Adrenal gland (tissue), 12 donors: ENCODE data around the gene MDH1. TPM values are rescaled to one million over a fixed set of nuclear protein-coding genes. Genes with fewer than 3 reads are reported as not detected.
"Not testable (repeated sequence)": the region's sequence is repeated elsewhere in the genome, so short reads cannot be mapped to it uniquely, and the experiment has no call there.

Source experiments
- DNase-seq, 7 donors: peaks; one replicate each; pipeline ENCODE4 v3.0.0-alpha.2; 2019 to 2020
- H3K27ac ChIP-seq, 5 donors: fragments of 200-600 bp; sonication (generic) in 4 of 5; 1 replicate in 3 of 5; 2 replicates in 2 of 5; pipeline versions ENCODE4 v1.5.1 to v1.8.0; 2016 to 2020; ENCODE audit warnings: mild to moderate bottlenecking in 1 of 5
- H3K27me3 ChIP-seq: fragments of 200-600 bp; 2 replicates; pipeline ENCODE4 v1.8.0; 2021
- H3K36me3 ChIP-seq, 2 donors: fragments of 200-600 bp; replicated peaks in 1 of 2; 1 replicate in 1 of 2; 2 replicates in 1 of 2; pipeline versions ENCODE4 v1.5.1 to v1.8.0; 2018 to 2022
- H3K4me1 ChIP-seq, 2 donors: fragments of 200-600 bp; replicated peaks in 1 of 2; 1 replicate in 1 of 2; 2 replicates in 1 of 2; pipeline versions ENCODE4 v1.5.1 to v1.8.0; 2018 to 2021
- H3K4me3 ChIP-seq, 4 donors: fragments of 200-600 bp; sonication (generic) in 3 of 4; one replicate each; pipeline ENCODE4 v1.5.1; 2016 to 2018
- H3K9me3 ChIP-seq, 3 donors: fragments of 200-600 bp; sonication (generic) in 1 of 3; replicated peaks in 1 of 3; 1 replicate in 2 of 3; 2 replicates in 1 of 3; pipeline versions ENCODE4 v1.5.1 to v1.8.0; 2016 to 2021
- POLR2A ChIP-seq, 2 donors: fragments of 450-650 bp; IDR thresholded peaks; one replicate each; pipeline ENCODE4 v1.6.1; 2017; ENCODE audit warnings: antibody characterized with exemption in 2 of 2, mild to moderate bottlenecking in 2 of 2, moderate library complexity in 1 of 2
- WGBS, 4 donors: extraction: QIAGEN DNeasy Blood & Tissue Kit in 2 of 4; methylation state at CpG; one replicate each; pipeline versions ENCODE4 v1.1.5 to v1.1.7; 2013 to 2017; 5-methylcytosine and 5-hydroxymethylcytosine counted together
- intact Hi-C, 2 donors: fragments of 100-400 bp; cut with DNase I; formaldehyde crosslinking; loops; one replicate each; pipeline versions ENCODE4 v1.14.1 to v1.15.0; 2022 to 2023
- polyA plus RNA-seq, 3 donors: library from polyadenylated mRNA; stranded (reverse); fragments of 200-250 nt in 2 of 3; fragments of 350-450 nt in 1 of 3; fragmentation: Illumina TruSeq in 1 of 3; extraction: RNeasy Lipid Tissue Mini Kit (QIAGEN cat#74804) in 1 of 3; gene quantifications; one replicate each; pipeline ENCODE4 v1.2.3, GENCODE V29; 2013 to 2014
- total RNA-seq, 9 donors: library from RNA; depleted of rRNA in 4 of 9; stranded (reverse); fragments of >200 nt in 4 of 9; fragments of 120-200 nt in 1 of 9; fragmentation: NEBNext Ultra II Directional in 1 of 9; extraction: Animal tissue kit (Norgen Biotek cat#: 25700) in 1 of 9; gene quantifications; one replicate each; pipeline versions ENCODE4 v1.1.0 to v1.2.4, GENCODE V29; 2013 to 2023
- TF ChIP-seq, protein P1 (sequence below), 6 experiments: fragments of 450-650 bp in 4 of 6; fragments of 200-600 bp in 2 of 6; sonication (generic) in 1 of 6; IDR thresholded peaks; 1 replicate in 5 of 6; 2 replicates in 1 of 6; pipeline versions ENCODE4 v1.5.1 to v1.8.0; 2016 to 2021; ENCODE audit warnings: antibody characterized with exemption in 6 of 6, mild to moderate bottlenecking in 2 of 6, moderate library complexity in 1 of 6
- donor health status: healthy with polysubstance abuse.
- donor health status: Bipolar disorder and iron deficiency.
- donor health status: DM: yes; HTN: yes; CAD: no.
- donor health status: DM: no; HTN: no; CAD: no.
- donor health status: DM: no; HTN: no; CAD: no.
- donor health status: DM: yes; HTN: yes; CAD: no.

MDH1 gene
- total and polyA plus RNA-seq, 12 donors = 184 to 477 (median 287) TPM

DNA sequence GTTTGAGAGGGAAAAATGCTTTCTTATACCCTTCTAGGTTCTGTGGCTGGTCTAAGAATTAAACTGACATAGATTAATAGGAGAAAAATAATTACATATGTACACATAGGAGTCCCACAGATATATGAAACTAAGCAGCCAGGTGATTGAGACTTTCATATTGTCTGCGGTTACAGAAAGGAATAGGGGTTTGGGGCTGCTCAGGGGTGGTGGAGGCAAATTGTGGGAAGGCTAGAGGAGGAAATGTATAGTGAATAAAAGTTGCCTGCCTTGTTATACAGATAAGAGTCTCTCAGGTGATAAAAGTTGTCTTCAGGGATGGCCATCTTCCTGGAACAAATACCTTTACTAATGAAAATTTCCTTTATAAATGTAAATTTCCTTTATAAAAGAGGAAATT is 28.6 kb downstream of the MDH1 start:
- intact Hi-C loops = no loop called here
- DNase-seq = no peak
- Histone ChIP-seq H3K27ac (no peak overlapping the region), H3K4me1 (no peaks in the 10 kb centered on the region), H3K36me3 (no peaks in the 10 kb centered on the region), H3K27me3 (no peaks in the 10 kb centered on the region), H3K4me3 (no peak overlapping the region), H3K9me3 (no peaks in the 10 kb centered on the region)
- TF ChIP-seq POLR2A (IDR thresholded peaks at IDR 0.05) = no peak
- TF ChIP-seq, protein P1, sequence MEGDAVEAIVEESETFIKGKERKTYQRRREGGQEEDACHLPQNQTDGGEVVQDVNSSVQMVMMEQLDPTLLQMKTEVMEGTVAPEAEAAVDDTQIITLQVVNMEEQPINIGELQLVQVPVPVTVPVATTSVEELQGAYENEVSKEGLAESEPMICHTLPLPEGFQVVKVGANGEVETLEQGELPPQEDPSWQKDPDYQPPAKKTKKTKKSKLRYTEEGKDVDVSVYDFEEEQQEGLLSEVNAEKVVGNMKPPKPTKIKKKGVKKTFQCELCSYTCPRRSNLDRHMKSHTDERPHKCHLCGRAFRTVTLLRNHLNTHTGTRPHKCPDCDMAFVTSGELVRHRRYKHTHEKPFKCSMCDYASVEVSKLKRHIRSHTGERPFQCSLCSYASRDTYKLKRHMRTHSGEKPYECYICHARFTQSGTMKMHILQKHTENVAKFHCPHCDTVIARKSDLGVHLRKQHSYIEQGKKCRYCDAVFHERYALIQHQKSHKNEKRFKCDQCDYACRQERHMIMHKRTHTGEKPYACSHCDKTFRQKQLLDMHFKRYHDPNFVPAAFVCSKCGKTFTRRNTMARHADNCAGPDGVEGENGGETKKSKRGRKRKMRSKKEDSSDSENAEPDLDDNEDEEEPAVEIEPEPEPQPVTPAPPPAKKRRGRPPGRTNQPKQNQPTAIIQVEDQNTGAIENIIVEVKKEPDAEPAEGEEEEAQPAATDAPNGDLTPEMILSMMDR (IDR thresholded peaks at IDR 0.05) = no peak
- 57 to 67% (median 65%) methylated on average over 1 of the region's 1 CpG for WGBS, 4 donors

DNA sequence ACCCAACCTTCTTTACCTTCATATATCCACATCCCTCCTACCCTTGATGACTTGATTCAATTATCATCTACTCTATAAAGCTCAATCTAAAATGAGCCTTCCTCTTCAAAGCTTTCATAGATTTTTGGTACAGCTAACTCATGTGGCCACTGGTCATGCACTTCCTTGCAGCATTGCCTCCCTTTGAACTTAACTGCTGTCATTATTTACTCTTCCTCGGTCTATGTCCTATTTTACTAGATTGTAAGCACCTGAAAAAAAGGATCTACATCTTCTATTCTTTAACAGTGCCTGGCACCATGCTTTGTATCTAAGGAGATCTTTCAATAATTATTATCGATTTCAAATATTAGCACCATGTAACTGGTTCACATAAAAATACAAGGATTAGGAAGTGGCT is 30.6 kb downstream of the MDH1 start:
- Histone ChIP-seq H3K4me3 (no peak overlapping the region), H3K36me3 (no peaks in the 10 kb centered on the region), H3K27me3 (no peaks in the 10 kb centered on the region), H3K27ac (no peak overlapping the region), H3K9me3 (no peaks in the 10 kb centered on the region), H3K4me1 (no peaks in the 10 kb centered on the region)
- intact Hi-C loops = no loop called here
- DNase-seq = no peak
- 91 to 100% (median 95%) methylated on average over 2 of the region's 2 CpGs for WGBS, 4 donors
- TF ChIP-seq POLR2A (IDR thresholded peaks at IDR 0.05) = no peak

DNA sequence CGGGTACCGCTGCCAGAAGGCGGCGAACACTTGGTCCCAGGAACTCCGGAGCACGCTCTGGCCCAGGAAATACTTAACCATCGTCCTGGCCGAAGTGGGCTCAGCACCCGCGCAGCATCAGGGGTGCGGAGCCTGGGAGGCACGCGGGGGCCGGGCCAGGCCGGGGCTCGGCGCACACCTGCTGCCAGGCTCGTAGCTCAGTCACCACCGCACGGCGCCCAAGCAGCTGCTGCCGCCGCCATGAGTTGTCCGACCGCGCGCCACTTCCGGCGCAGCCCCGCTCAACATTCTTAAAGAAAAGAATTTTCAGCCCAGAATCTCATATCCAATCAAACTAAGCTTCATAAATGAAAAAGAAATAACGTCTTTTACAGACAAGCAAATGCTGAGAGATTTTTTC is 34.0 kb downstream of the MDH1 start:
- no peak overlapping the region for H3K27ac ChIP-seq
- H3K27me3 ChIP-seq = no peaks in the 10 kb centered on the region
- no peaks in the 10 kb centered on the region for H3K4me1 ChIP-seq
- intact Hi-C loops = no loop called here
- no peaks in the 10 kb centered on the region for H3K9me3 ChIP-seq
- H3K4me3 ChIP-seq = no peak overlapping the region
- no peaks in the 10 kb centered on the region for H3K36me3 ChIP-seq
- no peak for DNase-seq
- 90 to 97% (median 95%) methylated on average over 13 to 31 of the region's 31 CpGs for WGBS, 4 donors
- TF ChIP-seq POLR2A (IDR thresholded peaks at IDR 0.05) = no peak
- TF ChIP-seq, protein P1 (IDR thresholded peaks at IDR 0.05) = no peak

DNA sequence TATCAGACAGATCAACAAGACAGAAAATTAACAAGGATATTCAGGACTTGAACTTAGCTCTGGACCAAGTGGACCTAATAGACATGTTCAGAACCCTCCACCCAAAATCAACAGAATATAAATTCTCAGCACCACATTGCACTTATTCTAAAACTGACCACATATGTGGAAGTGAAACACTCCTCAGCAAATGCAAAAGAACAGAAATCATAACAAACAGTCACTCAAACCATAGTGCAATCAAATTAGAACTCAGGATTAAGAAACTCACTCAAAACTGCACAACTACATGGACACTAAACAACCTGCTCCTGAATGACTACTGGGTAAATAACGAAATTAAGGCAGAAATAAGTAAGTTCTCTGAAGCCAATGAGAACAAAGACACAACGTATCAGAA is 35.0 kb downstream of the MDH1 start:
- DNase-seq, H3K4me3 ChIP-seq, H3K9me3 ChIP-seq, H3K27me3 ChIP-seq, H3K36me3 ChIP-seq, H3K4me1 ChIP-seq, intact Hi-C loops, H3K27ac ChIP-seq: not testable (repeated sequence)
- WGBS, 4 donors = 62 to 78% (median 71%) methylated on average over 2 of the region's 2 CpGs

DNA sequence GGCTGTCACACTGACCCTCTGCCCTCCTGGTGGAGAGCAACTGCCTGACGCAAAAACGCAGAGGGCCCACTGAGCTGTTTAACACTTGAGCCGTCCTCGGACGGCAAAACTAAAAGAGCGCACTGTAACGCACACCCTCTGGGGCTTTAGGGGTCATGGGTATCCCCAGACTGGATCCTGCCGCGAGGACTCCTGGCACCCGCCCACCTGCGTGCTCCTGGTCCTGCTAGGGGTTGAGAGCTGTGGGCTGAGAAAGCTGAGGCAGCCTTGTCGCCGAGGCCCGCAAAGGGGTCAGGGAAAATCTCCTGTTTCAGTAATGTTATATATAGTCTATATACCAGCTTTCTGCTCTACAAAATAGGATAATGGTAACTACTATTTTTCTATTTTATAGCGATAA is 39.1 kb downstream of the MDH1 start:
- no peak overlapping the region for H3K27ac ChIP-seq
- H3K4me3 ChIP-seq = no peak overlapping the region
- no peaks in the 10 kb centered on the region for H3K9me3 ChIP-seq
- no peaks in the 10 kb centered on the region for H3K4me1 ChIP-seq
- intact Hi-C loops = no loop called here
- no peak for TF ChIP-seq POLR2A (IDR thresholded peaks at IDR 0.05)
- TF ChIP-seq, protein P1 (IDR thresholded peaks at IDR 0.05) = no peak
- no peaks in the 10 kb centered on the region for H3K27me3 ChIP-seq
- DNase-seq = no peak
- WGBS, 4 donors = 86 to 95% (median 94%) methylated on average over 15 of the region's 15 CpGs
- H3K36me3 ChIP-seq = no peaks in the 10 kb centered on the region
